ENCODE data around the gene NTN1. TPM values are rescaled to one million over a fixed set of nuclear protein-coding genes. Genes with fewer than 3 reads are reported as not detected.

The NTN1 gene
- total RNA-seq, 1 experiment from 2014 or later, result 22.8 TPM

GRCh38 chr17:9116861-9117568 lies 95.7 kb downstream of the NTN1 start:
- Histone ChIP-seq H3K4me1 (replicated peaks) (peaks cover 29% of the 10 kb centered on the region), H3K9me3 (replicated peaks) (no peaks in the 10 kb centered on the region), H3K4me3 (no peak overlapping the region), H3K27me3 (replicated peaks) (no peaks in the 10 kb centered on the region), H3K27ac (peak overlapping the region; percentile 97), H3K36me3 (no peaks in the 10 kb centered on the region)
- DNase-seq (ENCODE audit: low read depth in 1 of 2, low spot score in 2 of 2), result no peak

- H3K36me3 ChIP-seq, result no peaks in the 10 kb centered on the region
- DNase-seq (ENCODE audit: low read depth in 1 of 2, low spot score in 2 of 2), result no peak
- peaks cover 41% of the 10 kb centered on the region for H3K4me1 ChIP-seq (replicated peaks)
- no peaks in the 10 kb centered on the region for H3K9me3 ChIP-seq (replicated peaks)
- no peaks in the 10 kb centered on the region for H3K27me3 ChIP-seq (replicated peaks)
- no peak overlapping the region for H3K4me3 ChIP-seq
- H3K27ac ChIP-seq, result no peak overlapping the region
Measured at GRCh38 chr17:9120471-9120870, 99.2 kb downstream of the NTN1 start.

- no peak overlapping the region for H3K4me3 ChIP-seq
- no peaks in the 10 kb centered on the region for H3K27me3 ChIP-seq (replicated peaks)
- no peak overlapping the region for H3K27ac ChIP-seq
- no peaks in the 10 kb centered on the region for H3K9me3 ChIP-seq (replicated peaks)
- no peaks in the 10 kb centered on the region for H3K36me3 ChIP-seq
- peaks cover 33% of the 10 kb centered on the region for H3K4me1 ChIP-seq (replicated peaks)
- DNase-seq (ENCODE audit: low read depth in 1 of 2, low spot score in 2 of 2), result no peak
Measured at GRCh38 chr17:9121186-9121820, 100.0 kb downstream of the NTN1 start.

GRCh38 chr17:9123594-9124553 lies 102.6 kb downstream of the NTN1 start:
- Histone ChIP-seq H3K36me3 (no peaks in the 10 kb centered on the region; the same call in 1 of the 2 replicates), H3K9me3 (replicated peaks) (no peaks in the 10 kb centered on the region), H3K4me3 (no peak overlapping the region), H3K27ac (peak overlapping the region; percentile 96), H3K4me1 (replicated peaks) (peaks cover 22% of the 10 kb centered on the region), H3K27me3 (replicated peaks) (no peaks in the 10 kb centered on the region)
- DNase-seq (ENCODE audit: low read depth in 1 of 2, low spot score in 2 of 2), result peak; percentile 96 to 98

GRCh38 chr17:9124554-9124935 lies 103.2 kb downstream of the NTN1 start:
- DNase-seq (ENCODE audit: low read depth in 1 of 2, low spot score in 2 of 2), result no peak
- Histone ChIP-seq H3K9me3 (replicated peaks) (no peaks in the 10 kb centered on the region), H3K4me3 (no peak overlapping the region), H3K27me3 (replicated peaks) (no peaks in the 10 kb centered on the region), H3K36me3 (no peaks in the 10 kb centered on the region; the same call in 1 of the 2 replicates), H3K4me1 (replicated peaks) (peaks cover 22% of the 10 kb centered on the region), H3K27ac (peak overlapping the region; percentile 96)

- Histone ChIP-seq H3K4me3 (no peak overlapping the region), H3K36me3 (no peaks in the 10 kb centered on the region; the same call in 1 of the 2 replicates), H3K4me1 (replicated peaks) (peaks cover 22% of the 10 kb centered on the region), H3K9me3 (replicated peaks) (no peaks in the 10 kb centered on the region), H3K27me3 (replicated peaks) (no peaks in the 10 kb centered on the region), H3K27ac (no peak overlapping the region)
- DNase-seq (ENCODE audit: low read depth in 1 of 2, low spot score in 2 of 2), result no peak
Measured at GRCh38 chr17:9125722-9126121, 104.4 kb downstream of the NTN1 start.

GRCh38 chr17:9127340-9127739 lies 106.0 kb downstream of the NTN1 start:
- Histone ChIP-seq H3K27me3 (replicated peaks) (no peaks in the 10 kb centered on the region), H3K4me3 (no peak overlapping the region), H3K27ac (no peak overlapping the region), H3K36me3 (no peaks in the 10 kb centered on the region; the same call in 1 of the 2 replicates), H3K9me3 (replicated peaks) (no peaks in the 10 kb centered on the region), H3K4me1 (replicated peaks) (peaks cover 22% of the 10 kb centered on the region)
- DNase-seq (ENCODE audit: low read depth in 1 of 2, low spot score in 2 of 2), result no peak

- no peaks in the 10 kb centered on the region for H3K9me3 ChIP-seq (replicated peaks)
- H3K4me3 ChIP-seq, result no peak overlapping the region
- H3K4me1 ChIP-seq (replicated peaks), result peaks cover 4% of the 10 kb centered on the region
- DNase-seq (ENCODE audit: low read depth in 1 of 2, low spot score in 2 of 2), result no peak
- no peaks in the 10 kb centered on the region for H3K27me3 ChIP-seq (replicated peaks)
- H3K27ac ChIP-seq, result no peak overlapping the region
- H3K36me3 ChIP-seq, result no peaks in the 10 kb centered on the region; the same call in 1 of the 2 replicates
Measured at GRCh38 chr17:9131371-9131770, 110.1 kb downstream of the NTN1 start.

GRCh38 chr17:9132291-9132690 lies 111.0 kb downstream of the NTN1 start:
- DNase-seq (ENCODE audit: low read depth in 1 of 2, low spot score in 2 of 2), result no peak
- Histone ChIP-seq H3K4me3 (no peak overlapping the region), H3K9me3 (replicated peaks) (no peaks in the 10 kb centered on the region), H3K27me3 (replicated peaks) (no peaks in the 10 kb centered on the region), H3K4me1 (replicated peaks) (peaks cover 13% of the 10 kb centered on the region), H3K36me3 (no peaks in the 10 kb centered on the region; the same call in 1 of the 2 replicates), H3K27ac (no peak overlapping the region)

GRCh38 chr17:9132944-9133610 lies 111.8 kb downstream of the NTN1 start:
- Histone ChIP-seq H3K27me3 (replicated peaks) (no peaks in the 10 kb centered on the region), H3K4me3 (no peak overlapping the region), H3K27ac (no peak overlapping the region), H3K4me1 (replicated peaks) (peaks cover 13% of the 10 kb centered on the region), H3K9me3 (replicated peaks) (no peaks in the 10 kb centered on the region), H3K36me3 (no peaks in the 10 kb centered on the region; the same call in 1 of the 2 replicates)
- DNase-seq (ENCODE audit: low read depth in 1 of 2, low spot score in 2 of 2), result no peak

- no peaks in the 10 kb centered on the region for H3K9me3 ChIP-seq (replicated peaks)
- DNase-seq (ENCODE audit: low read depth in 1 of 2, low spot score in 2 of 2), result no peak
- peaks cover 13% of the 10 kb centered on the region for H3K4me1 ChIP-seq (replicated peaks)
- no peak overlapping the region for H3K4me3 ChIP-seq
- no peaks in the 10 kb centered on the region for H3K36me3 ChIP-seq
- no peak overlapping the region for H3K27ac ChIP-seq
- H3K27me3 ChIP-seq (replicated peaks), result no peaks in the 10 kb centered on the region
Measured at GRCh38 chr17:9138161-9138717, 116.9 kb downstream of the NTN1 start.

GRCh38 chr17:9139695-9140094 lies 118.4 kb downstream of the NTN1 start:
- no peaks in the 10 kb centered on the region for H3K27me3 ChIP-seq (replicated peaks)
- DNase-seq (ENCODE audit: low read depth in 1 of 2, low spot score in 2 of 2), result no peak
- H3K27ac ChIP-seq, result no peak overlapping the region
- H3K36me3 ChIP-seq, result no peaks in the 10 kb centered on the region
- H3K9me3 ChIP-seq (replicated peaks), result no peaks in the 10 kb centered on the region
- no peak overlapping the region for H3K4me3 ChIP-seq
- peaks cover 13% of the 10 kb centered on the region for H3K4me1 ChIP-seq (replicated peaks)

Measured in SJSA1 (cell line).